ENCODE results near the gene LPIN2. TPM values are rescaled to one million over a fixed set of nuclear protein-coding genes. Genes with fewer than 3 reads are reported as not detected.

Gene LPIN2
- total and polyA plus RNA-seq, 2 experiments from 2014 or later = 9.0 to 10.8 TPM

GRCh38 chr18:3040881-3041280 is 27.9 kb upstream of the LPIN2 start:
- Mint-ChIP-seq H3K36me3 (ENCODE audit: low read depth) (no peaks in the 10 kb centered on the region), H3K27me3 (ENCODE audit: insufficient read depth, low read depth, poor library complexity) (peaks cover 2% of the 10 kb centered on the region)
- no peaks in the 10 kb centered on the region for H3K4me1 ChIP-seq (ENCODE audit: insufficient read depth)

More at GRCh38 chr18:3040881-3041280, 27.9 kb upstream of the LPIN2 start:
- Histone ChIP-seq H3K9me2 (ENCODE audit: insufficient read depth) (no peaks in the 10 kb centered on the region), H3F3A (replicated peaks; ENCODE audit: low read depth) (no peaks in the 10 kb centered on the region), H3K36me3 (ENCODE audit: insufficient read depth) (no peaks in the 10 kb centered on the region), H3K27ac (ENCODE audit: low read depth) (no peak overlapping the region), H3K4me2 (no peak overlapping the region), H2AFZ (no peak overlapping the region), H4K20me1 (replicated peaks; ENCODE audit: insufficient read depth) (no peaks in the 10 kb centered on the region), H3K79me2 (replicated peaks; ENCODE audit: insufficient read depth) (no peaks in the 10 kb centered on the region), H3K4me3 (no peak overlapping the region), H3K27me3 (ENCODE audit: insufficient read depth) (no peaks in the 10 kb centered on the region)
- Mint-ChIP-seq H3K4me1 (peaks cover 5% of the 10 kb centered on the region; the same call in 2 of the 3 replicates), H3K9me3 (no peaks in the 10 kb centered on the region), H3K4me3 (no peak overlapping the region), H3K27ac (no peak overlapping the region)
- no peak for TF ChIP-seq ETS1 (IDR thresholded peaks at IDR 0.05)
- no peak for TF ChIP-seq CREB1 (CRISPR knock-in tag; IDR thresholded peaks at IDR 0.05; ENCODE audit: low read depth)
- no peak for TF ChIP-seq REST (IDR thresholded peaks at IDR 0.05; ENCODE audit: unreplicated experiment)
- no peak for TF ChIP-seq EZH2 (IDR thresholded peaks at IDR 0.05; ENCODE audit: low read depth, unreplicated experiment)
- no peak for TF ChIP-seq ZNF331 (CRISPR knock-in tag; IDR thresholded peaks at IDR 0.05; ENCODE audit: low read depth)
- TF ChIP-seq EZH2phosphoT487 (IDR thresholded peaks at IDR 0.05; ENCODE audit: unreplicated experiment) = no peak
- no peak for TF ChIP-seq CTCF (conservative IDR thresholded peaks at IDR 0.05; ENCODE audit: low read depth in 2 of 2)
- no peak for TF ChIP-seq STAT1 (IDR thresholded peaks at IDR 0.05; ENCODE audit: unreplicated experiment)
- no peak for TF ChIP-seq NANOG (IDR thresholded peaks at IDR 0.05; ENCODE audit: borderline replicate concordance)
- no peak for TF ChIP-seq ZNF462 (CRISPR knock-in tag; IDR thresholded peaks at IDR 0.05)
- no peak for TF ChIP-seq JUNB (IDR thresholded peaks at IDR 0.05; ENCODE audit: unreplicated experiment)
- ATAC-seq = no peak
- DNase-seq (ENCODE audit: low spot score) = no peak
